ENCODE data around the gene PARP11. TPM values are rescaled to one million over a fixed set of nuclear protein-coding genes. Genes with fewer than 3 reads are reported as not detected.

The PARP11 gene
- total and polyA plus RNA-seq, 2 of the 8 experiments (the other 6 are each of a cell fraction or from before 2014, with no cell fraction given): 4.2 to 13.3 TPM

GRCh38 chr12:3805077-3805476 lies 68.1 kb downstream of the PARP11 start:
- FAIRE-seq (no peak), DNase-seq (ENCODE audit: low read depth in 1 of 2, low spot score in 2 of 2) (no peak)
- 74% methylated on average over 1 of the region's 1 CpG; no CpG with 5 or more reads in 1 of the 2 experiments for WGBS, 2 experiments (ENCODE audit: extremely low coverage in 1 of 2, insufficient coverage in 1 of 2, insufficient read length in 1 of 2, insufficient replicate concordance in 2 of 2, low coverage in 1 of 2, low lambda C conversion rate in 2 of 2, missing lambda C conversion rate in 1 of 2)
- Histone ChIP-seq H4K5ac (ENCODE audit: insufficient read length, low read depth, low read length) (no peak overlapping the region), H3K4me3 (ENCODE audit: extremely low read depth in 1 of 4, insufficient read depth in 2 of 4, low read depth in 3 of 4, low read length in 4 of 4) (no peak overlapping the region), H3K56ac (replicated peaks; ENCODE audit: insufficient read length, low read depth, low read length) (no peak overlapping the region), H3K79me1 (ENCODE audit: low read depth, low read length) (no peaks in the 10 kb centered on the region), H3K4me2 (ENCODE audit: insufficient read depth in 1 of 2, low read depth in 2 of 2, low read length in 2 of 2) (no peak overlapping the region), H2BK120ac (replicated peaks; ENCODE audit: low read depth, low read length) (no peak overlapping the region), H3K9ac (replicated peaks in 1 of 4; ENCODE audit: extremely low read depth in 1 of 4, low read depth in 3 of 4, low read length in 3 of 4) (no peak overlapping the region), H2BK12ac (ENCODE audit: low read depth, low read length) (no peak overlapping the region), H4K8ac (ENCODE audit: extremely low read depth, insufficient read depth, low read length) (no peak overlapping the region), H3K27ac (ENCODE audit: low read depth, low read length) (no peak overlapping the region), H2AK5ac (ENCODE audit: low read depth, low read length) (no peak overlapping the region), H3K4me1 (replicated peaks in 1 of 4; ENCODE audit: control insufficient read depth in 3 of 4, insufficient read depth in 4 of 4, low read length in 3 of 4) (peaks cover 0 to 2% (median 0%) of the 10 kb centered on the region in 4 experiments; a peak in 1 of 7 replicates), H2BK15ac (ENCODE audit: low read length) (no peak overlapping the region), H4K91ac (replicated peaks; ENCODE audit: insufficient read length, low read length) (no peak overlapping the region), H3K36me3 (ENCODE audit: control insufficient read depth in 2 of 4, insufficient read depth in 4 of 4, low read length in 3 of 4) (no peaks in the 10 kb centered on the region; a peak in 2 of 8 replicates), H4K20me1 (replicated peaks in 1 of 2; ENCODE audit: control insufficient read depth in 1 of 2, insufficient read depth in 2 of 2, low read length in 2 of 2) (no peaks in the 10 kb centered on the region), H3K27me3 (replicated peaks in 1 of 4; ENCODE audit: control insufficient read depth in 3 of 4, extremely low read depth in 1 of 4, insufficient read depth in 3 of 4, low read length in 3 of 4) (no peaks in the 10 kb centered on the region), H2AFZ (ENCODE audit: low read length) (no peak overlapping the region), H2BK20ac (ENCODE audit: low read length) (no peak overlapping the region), H3K4ac (replicated peaks; ENCODE audit: insufficient read length, low read depth, low read length) (no peak overlapping the region), H3K23ac (ENCODE audit: insufficient read length) (no peak overlapping the region), H3K18ac (ENCODE audit: extremely low read depth, low read length) (no peak overlapping the region), H3K9me3 (ENCODE audit: insufficient read depth in 2 of 2, low read depth in 1 of 2, low read length in 1 of 2) (no peaks in the 10 kb centered on the region), H3K23me2 (ENCODE audit: low read depth, low read length) (no peaks in the 10 kb centered on the region), H3K79me2 (ENCODE audit: control insufficient read depth in 1 of 2, insufficient read depth in 2 of 2, low read length in 2 of 2) (no peaks in the 10 kb centered on the region), H3K14ac (ENCODE audit: insufficient read length) (no peak overlapping the region), H2BK5ac (ENCODE audit: low read depth, low read length) (no peak overlapping the region)
- CTCF ChIA-PET (ENCODE audit: partially characterized antibody): interaction anchor here (1.0 to 2.8 kb wide), 11 partner anchors 10 to 504 kb away, joined by 3 to 38 read pairs (median 7); partner anchors contain the start of gene CRACR2A
- POLR2A ChIA-PET (ENCODE audit: partially characterized antibody): no interaction called here
- TF ChIP-seq RNF2 (IDR thresholded peaks at IDR 0.05; ENCODE audit: borderline replicate concordance, low read depth, low read length, missing control alignments, poor library complexity, severe bottlenecking) (no peak), RFX5 (IDR thresholded peaks at IDR 0.05; ENCODE audit: borderline replicate concordance, low read depth, low read length) (no peak), GTF2F1 (IDR thresholded peaks at IDR 0.05; ENCODE audit: borderline replicate concordance, low read depth, low read length) (no peak), HDAC6 (IDR thresholded peaks at IDR 0.05; ENCODE audit: low read depth, low read length) (no peak), USF2 (IDR thresholded peaks at IDR 0.05; ENCODE audit: low read length) (no peak), SP2 (IDR thresholded peaks at IDR 0.05; ENCODE audit: low read length) (no peak), CBX5 (IDR thresholded peaks at IDR 0.05; ENCODE audit: low read depth, low read length) (no peak)
- TF ChIP-seq, protein P1, sequence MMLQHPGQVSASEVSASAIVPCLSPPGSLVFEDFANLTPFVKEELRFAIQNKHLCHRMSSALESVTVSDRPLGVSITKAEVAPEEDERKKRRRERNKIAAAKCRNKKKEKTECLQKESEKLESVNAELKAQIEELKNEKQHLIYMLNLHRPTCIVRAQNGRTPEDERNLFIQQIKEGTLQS (IDR thresholded peaks at IDR 0.05; ENCODE audit: insufficient read depth, low read depth, low read length): no peak
- TF ChIP-seq, protein P2, sequence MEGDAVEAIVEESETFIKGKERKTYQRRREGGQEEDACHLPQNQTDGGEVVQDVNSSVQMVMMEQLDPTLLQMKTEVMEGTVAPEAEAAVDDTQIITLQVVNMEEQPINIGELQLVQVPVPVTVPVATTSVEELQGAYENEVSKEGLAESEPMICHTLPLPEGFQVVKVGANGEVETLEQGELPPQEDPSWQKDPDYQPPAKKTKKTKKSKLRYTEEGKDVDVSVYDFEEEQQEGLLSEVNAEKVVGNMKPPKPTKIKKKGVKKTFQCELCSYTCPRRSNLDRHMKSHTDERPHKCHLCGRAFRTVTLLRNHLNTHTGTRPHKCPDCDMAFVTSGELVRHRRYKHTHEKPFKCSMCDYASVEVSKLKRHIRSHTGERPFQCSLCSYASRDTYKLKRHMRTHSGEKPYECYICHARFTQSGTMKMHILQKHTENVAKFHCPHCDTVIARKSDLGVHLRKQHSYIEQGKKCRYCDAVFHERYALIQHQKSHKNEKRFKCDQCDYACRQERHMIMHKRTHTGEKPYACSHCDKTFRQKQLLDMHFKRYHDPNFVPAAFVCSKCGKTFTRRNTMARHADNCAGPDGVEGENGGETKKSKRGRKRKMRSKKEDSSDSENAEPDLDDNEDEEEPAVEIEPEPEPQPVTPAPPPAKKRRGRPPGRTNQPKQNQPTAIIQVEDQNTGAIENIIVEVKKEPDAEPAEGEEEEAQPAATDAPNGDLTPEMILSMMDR (IDR thresholded peaks at IDR 0.05; ENCODE audit: control extremely low read depth in 1 of 3, insufficient read depth in 1 of 3, low read depth in 1 of 3, low read length in 3 of 3): no peak
